HG03280 (cell line): ENCODE results near the gene VSIG10L2.

ENCODE experiments used
- ATAC-seq: cut with Tn5 transposase; IDR thresholded peaks from one replicate; pipeline ENCODE4 v1.9.1; 2021; ENCODE audit warnings: mild to moderate bottlenecking, moderate library complexity; ENCODE audit not compliant: unreplicated experiment

VSIG10L2 gene

DNA sequence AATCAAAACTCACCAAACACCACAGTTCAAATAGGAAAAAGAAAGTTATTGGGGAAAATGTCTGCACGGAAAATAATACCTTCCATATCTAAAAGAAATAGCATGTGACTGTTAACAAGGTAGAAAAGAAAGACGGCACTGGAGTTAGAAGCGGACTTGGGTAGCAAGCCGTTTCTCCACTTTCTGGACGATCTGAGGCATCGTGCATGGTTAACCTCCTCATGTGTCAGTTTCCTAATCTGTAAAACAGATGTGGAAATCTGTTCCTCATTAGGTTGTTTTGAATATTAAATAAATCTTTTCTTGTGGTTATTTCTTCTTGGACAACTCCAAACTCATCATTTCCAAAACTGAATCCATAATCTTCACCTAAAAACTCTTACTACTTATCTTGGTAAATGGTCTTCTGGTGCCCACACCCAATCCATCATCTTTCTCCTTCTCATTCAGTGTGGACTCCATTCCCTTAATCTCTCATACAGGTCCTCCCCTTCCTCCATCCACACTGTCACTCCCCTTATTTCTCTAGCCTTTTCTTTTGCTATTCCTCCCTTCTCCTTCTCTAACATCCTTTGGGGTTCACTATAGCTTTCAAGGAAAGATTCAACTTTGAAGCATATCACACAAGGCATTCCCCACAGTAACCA is 53.5 kb downstream of the VSIG10L2 start:
- ATAC-seq = no peak

DNA sequence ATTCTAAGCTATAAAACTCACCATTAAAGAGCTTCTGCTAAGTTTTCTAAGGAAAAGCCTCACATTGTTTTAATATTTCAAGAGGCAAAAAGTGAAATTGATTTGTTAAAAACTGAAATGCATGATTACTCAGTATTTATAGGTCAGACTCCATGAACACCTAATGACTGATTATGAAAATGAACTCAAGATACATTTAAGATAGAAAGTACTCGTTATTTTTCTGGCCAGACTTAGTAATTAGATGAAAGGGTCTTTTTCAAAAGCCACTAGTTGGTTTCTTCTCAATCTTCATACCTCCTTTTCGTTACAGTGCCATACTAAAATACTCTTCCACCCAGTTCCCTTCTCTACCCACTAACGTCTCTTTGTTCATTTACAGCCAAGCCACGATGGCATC is 56.3 kb downstream of the VSIG10L2 start:
- ATAC-seq = no peak
